WTC11 (cell line): Measurements from ENCODE around the gene USP37. TPM values are rescaled to one million over a fixed set of nuclear protein-coding genes. Genes with fewer than 3 reads are reported as not detected.

ENCODE experiments used
- ATAC-seq: fragments of 200-7000 bp; cut with Tn5 transposase; 2 replicates; pipeline ENCODE4 v1.10.0; 2021; ENCODE audit warnings: mild to moderate bottlenecking, moderate library complexity
- CTCF ChIA-PET: fragments of 300-600 bp; sonication (Branson Sonifier 250); formaldehyde crosslinking; loops from one replicate; lab custom pipeline; 2021; ENCODE audit warnings: antibody characterized with exemption; lab: Charles Lee
- POLR2A ChIA-PET: fragments of 350-600 bp; sonication (Branson Sonifier 250); formaldehyde crosslinking; loops from one replicate; lab custom pipeline; 2021; ENCODE audit warnings: antibody characterized with exemption; lab: Charles Lee
- DNase-seq: peaks from one replicate; pipeline ENCODE4 v3.0.0; 2021; ENCODE audit warnings: low spot score
- H3K27ac Mint-ChIP-seq: 2 replicates; pipeline ENCODE4 v1.8.0; 2021; ENCODE audit warnings: mixed read lengths
- H3K27me3 Mint-ChIP-seq: 2 replicates; pipeline ENCODE4 v1.8.0; 2021; ENCODE audit warnings: low read depth, mild to moderate bottlenecking, moderate library complexity, mixed read lengths
- H3K36me3 Mint-ChIP-seq: 2 replicates; pipeline ENCODE4 v1.8.0; 2021; ENCODE audit warnings: mixed read lengths
- H3K4me1 Mint-ChIP-seq: 2 replicates; pipeline ENCODE4 v1.8.0; 2022; ENCODE audit warnings: mixed read lengths
- H3K4me3 Mint-ChIP-seq: 2 replicates; pipeline ENCODE4 v1.8.0; 2021; ENCODE audit warnings: mild to moderate bottlenecking, moderate library complexity, mixed read lengths
- H3K9me3 Mint-ChIP-seq: 2 replicates; pipeline ENCODE4 v1.8.0; 2021; ENCODE audit warnings: mixed read lengths
- ETV6 ChIP-seq: sonication (generic); formaldehyde crosslinking; IDR thresholded peaks from 2 replicates; pipeline ENCODE4 v1.8.1; 2022; ENCODE audit warnings: mild to moderate bottlenecking, missing genetic modification reagents
- FOXP1 ChIP-seq: sonication (generic); formaldehyde crosslinking; IDR thresholded peaks from 2 replicates; pipeline ENCODE4 v1.8.0; 2022; ENCODE audit warnings: missing genetic modification reagents, mild to moderate bottlenecking, moderate library complexity, borderline replicate concordance
- GABPB1 ChIP-seq: sonication (generic); formaldehyde crosslinking; IDR thresholded peaks from 2 replicates; pipeline ENCODE4 v1.8.1; 2023; ENCODE audit warnings: mild to moderate bottlenecking, missing genetic modification reagents
- IRF2 ChIP-seq: sonication (generic); formaldehyde crosslinking; IDR thresholded peaks from 2 replicates; pipeline ENCODE4 v1.8.0; 2022; ENCODE audit warnings: low read depth, missing genetic modification reagents, borderline replicate concordance
- JAZF1 ChIP-seq: fragments of 250-450 bp; sonication (Bioruptor Pico); IDR thresholded peaks from 2 replicates; pipeline ENCODE4 v1.9.0; 2021; ENCODE audit warnings: moderate library complexity, mild to moderate bottlenecking, inconsistent platforms
- MYBL2 ChIP-seq: sonication (generic); formaldehyde crosslinking; IDR thresholded peaks from 2 replicates; pipeline ENCODE4 v1.8.1; 2023; ENCODE audit warnings: mild to moderate bottlenecking, moderate library complexity, missing genetic modification reagents
- SOX15 ChIP-seq: fragments of 250-450 bp; sonication (Bioruptor Pico); IDR thresholded peaks from 2 replicates; pipeline ENCODE4 v1.9.0; 2021; ENCODE audit warnings: mild to moderate bottlenecking
- microRNA-seq: library from miRNA; unstranded; fragments of <30 nt; microRNA quantifications from one replicate; pipeline ENCODE4 v1.2.0, GENCODE V29; 2022; ENCODE audit warnings: borderline number of aligned reads
- total RNA-seq: library from RNA; stranded (reverse); gene quantifications from 3 replicates; pipeline ENCODE4 v1.2.3, GENCODE V29; 2021
- TF ChIP-seq, protein P1 (sequence below): sonication (generic); formaldehyde crosslinking; IDR thresholded peaks from 2 replicates; pipeline ENCODE4 v1.8.0; 2022; ENCODE audit warnings: mild to moderate bottlenecking, missing genetic modification reagents

USP37 gene
- total RNA-seq, 1 experiment from 2014 or later, result 21.6 TPM

DNA sequence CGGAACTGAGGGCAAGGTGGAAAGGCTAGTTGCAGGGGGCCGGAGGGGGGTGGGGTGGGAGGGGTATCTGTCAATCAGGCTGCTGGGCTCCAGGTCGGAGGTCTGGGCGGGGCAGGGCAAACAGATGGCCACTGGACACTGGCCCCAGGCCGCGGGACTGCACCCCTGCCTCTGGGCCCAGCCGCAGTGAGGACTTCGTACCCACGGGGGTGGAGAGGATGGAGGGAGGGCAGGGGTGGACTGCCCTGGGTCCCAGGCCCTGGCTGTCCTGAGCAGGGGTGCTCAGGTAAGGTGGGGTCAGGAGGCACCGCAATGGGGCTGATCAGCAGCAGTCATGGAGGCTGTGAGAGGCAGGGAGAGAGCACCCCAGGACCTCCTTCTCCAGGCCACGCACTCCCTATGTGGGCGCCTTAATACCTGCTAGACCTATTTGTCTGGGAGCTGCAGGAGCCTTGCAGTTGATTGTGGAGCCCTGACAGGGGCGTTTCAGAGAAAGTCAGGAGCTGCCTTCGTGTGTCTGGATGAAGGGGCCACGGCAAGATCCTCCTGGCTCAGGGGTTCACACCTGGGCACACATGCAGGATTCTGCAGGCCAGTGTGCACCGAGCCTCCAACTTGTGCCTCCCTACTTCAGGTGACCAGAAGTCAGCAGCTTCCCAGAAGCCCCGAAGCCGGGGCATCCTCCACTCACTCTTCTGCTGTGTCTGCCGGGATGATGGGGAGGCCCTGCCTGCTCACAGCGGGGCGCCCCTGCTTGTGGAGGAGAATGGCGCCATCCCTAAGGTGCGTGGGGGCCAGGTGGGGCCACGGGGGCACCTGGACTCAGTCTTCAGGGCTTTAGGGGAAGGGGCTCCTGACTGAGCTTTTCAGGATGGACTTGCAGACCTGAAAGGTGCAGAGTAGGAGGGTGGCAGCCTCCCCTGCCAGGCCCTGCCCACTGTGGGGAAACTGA, 166.9 kb downstream of the USP37 start:
- peak overlapping the region; percentile 38 for H3K4me3 Mint-ChIP-seq
- ATAC-seq (no peak), DNase-seq (no peak)
- peaks cover 8% of the 10 kb centered on the region for H3K36me3 Mint-ChIP-seq
- no peak for TF ChIP-seq JAZF1
- peak; percentile 40; the same call in 1 of the 2 replicates for TF ChIP-seq GABPB1
- TF ChIP-seq IRF2 (CRISPR knock-in tag), result no peak
- no peak for TF ChIP-seq ETV6 (CRISPR knock-in tag)
- no peak for TF ChIP-seq MYBL2
- peak; percentile 54; the same call in 1 of the 2 replicates for TF ChIP-seq FOXP1 (CRISPR knock-in tag)
- no peak for TF ChIP-seq SOX15 (CRISPR knock-in tag)
- TF ChIP-seq, protein P1, sequence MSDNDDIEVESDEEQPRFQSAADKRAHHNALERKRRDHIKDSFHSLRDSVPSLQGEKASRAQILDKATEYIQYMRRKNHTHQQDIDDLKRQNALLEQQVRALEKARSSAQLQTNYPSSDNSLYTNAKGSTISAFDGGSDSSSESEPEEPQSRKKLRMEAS, result no peak
- TF ChIP-seq, all 79 proteins: peak for 2
- ChIA-PET CTCF (interaction anchor here (1.4 kb wide), 1 partner anchor 114 kb away, joined by 6 read pairs; no protein-coding TSS in a partner anchor), POLR2A (no interaction called here)
- Mint-ChIP-seq H3K4me1 (peaks cover 29% of the 10 kb centered on the region), H3K27ac (no peak overlapping the region), H3K9me3 (no peaks in the 10 kb centered on the region), H3K27me3 (peaks cover 30% of the 10 kb centered on the region)

Small RNA genes lying within 50 kb of the gene (microRNA-seq; reads per million reads assigned to microRNA genes)
- gene MIR26B, result 1,242 reads per million, percentile 90 among the genes with 10 or more reads in this experiment

Other genes starting within 250 kb of the USP37 start
- gene CATIP, start 211.5 kb downstream of the USP37 start, total RNA-seq, result 0.25 to 0.26 TPM in 2 of 3 replicates, not detected in the other
- gene SLC11A1, start 186.1 kb downstream of the USP37 start, total RNA-seq, result 0.25 to 0.55 TPM (median 0.31 TPM) in 3 replicates
- gene CTDSP1, start 168.5 kb downstream of the USP37 start, total RNA-seq, result 25.4 to 27.9 TPM (median 27.4 TPM) in 3 replicates
- gene VIL1, start 149.2 kb downstream of the USP37 start, total RNA-seq, result 2.9 to 3.8 TPM (median 3.0 TPM) in 3 replicates
- 61.9 to 67.0 TPM (median 62.6 TPM) in 3 replicates for gene CNOT9, start 488 bp upstream of the USP37 start, total RNA-seq
- 0.11 to 0.28 TPM (median 0.14 TPM) in 3 replicates for gene PLCD4, start 39.5 kb upstream of the USP37 start, total RNA-seq
- gene ZNF142, start 91.3 kb upstream of the USP37 start, total RNA-seq, result 25.1 to 33.5 TPM (median 28.7 TPM) in 3 replicates
- gene BCS1L, start 91.3 kb upstream of the USP37 start, total RNA-seq, result 31.4 to 35.4 TPM (median 32.7 TPM) in 3 replicates
- gene RNF25, start 103.7 kb upstream of the USP37 start, total RNA-seq, result 20.3 to 25.1 TPM (median 23.9 TPM) in 3 replicates
- gene STK36, start 103.7 kb upstream of the USP37 start, total RNA-seq, result 41.0 to 47.7 TPM (median 42.7 TPM) in 3 replicates
- 73.7 to 87.4 TPM (median 77.1 TPM) in 3 replicates for gene TTLL4, start 142.5 kb upstream of the USP37 start, total RNA-seq
- 5.6 to 9.3 TPM (median 8.1 TPM) in 3 replicates for gene CYP27A1, start 213.8 kb upstream of the USP37 start, total RNA-seq